NB4 (cell line): ENCODE results near the gene PER2.

Source experiments
- DNase-seq: peaks from one replicate; pipeline ENCODE4 v3.0.0; 2010; ENCODE audit warnings: low read depth
- H3K4me3 ChIP-seq: one replicate; pipeline ENCODE4 v1.5.1; 2011; ENCODE audit warnings: mild to moderate bottlenecking, low read depth, low read length, moderate library complexity
- CTCF ChIP-seq: IDR thresholded peaks from one replicate; pipeline ENCODE4 v1.5.1; 2012; ENCODE audit warnings: low read depth, low read length
- MYC ChIP-seq: IDR thresholded peaks from 2 replicates; pipeline ENCODE4 v1.6.1; 2011; ENCODE audit warnings: low read depth, low read length
- POLR2A ChIP-seq: IDR thresholded peaks from 2 replicates; pipeline ENCODE4 v1.6.1; 2011; ENCODE audit warnings: mild to moderate bottlenecking; ENCODE audit not compliant: insufficient read length; ENCODE audit errors: extremely low read depth
- TF ChIP-seq, protein P1 (sequence below): IDR thresholded peaks from 2 replicates; pipeline ENCODE4 v1.6.1; 2011; ENCODE audit warnings: low read depth, low read length

The PER2 gene

DNA sequence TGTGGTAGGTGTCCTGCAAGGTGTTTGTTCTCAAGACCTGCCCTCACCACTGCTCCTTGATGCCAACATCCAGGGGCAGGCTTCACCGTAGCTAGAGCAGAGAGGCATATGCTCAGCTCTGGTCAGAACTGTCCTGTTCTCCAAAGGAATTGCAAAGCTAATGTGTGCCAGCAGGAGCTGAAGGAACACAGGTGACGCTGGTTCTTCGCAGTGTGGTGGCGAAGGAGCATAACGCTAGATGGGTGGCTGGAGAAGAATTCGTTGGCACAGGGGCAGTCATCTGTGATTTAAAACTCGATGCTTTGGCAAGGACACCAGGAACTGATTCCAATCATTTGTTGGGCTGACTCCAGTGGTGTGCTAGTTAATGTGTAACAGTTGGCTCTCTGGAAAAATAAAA is 11.4 kb upstream of the PER2 start:
- H3K4me3 ChIP-seq = no peak overlapping the region
- no peak for TF ChIP-seq MYC
- TF ChIP-seq POLR2A = no peak
- TF ChIP-seq, protein P1, sequence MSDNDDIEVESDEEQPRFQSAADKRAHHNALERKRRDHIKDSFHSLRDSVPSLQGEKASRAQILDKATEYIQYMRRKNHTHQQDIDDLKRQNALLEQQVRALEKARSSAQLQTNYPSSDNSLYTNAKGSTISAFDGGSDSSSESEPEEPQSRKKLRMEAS = no peak
- no peak for TF ChIP-seq CTCF
- no peak for DNase-seq

GRCh38 chr2:238296638-238297457 is 8.4 kb upstream of the PER2 start:
- DNase-seq = no peak
- no peak overlapping the region for H3K4me3 ChIP-seq
- TF ChIP-seq, protein P1 = no peak

DNA sequence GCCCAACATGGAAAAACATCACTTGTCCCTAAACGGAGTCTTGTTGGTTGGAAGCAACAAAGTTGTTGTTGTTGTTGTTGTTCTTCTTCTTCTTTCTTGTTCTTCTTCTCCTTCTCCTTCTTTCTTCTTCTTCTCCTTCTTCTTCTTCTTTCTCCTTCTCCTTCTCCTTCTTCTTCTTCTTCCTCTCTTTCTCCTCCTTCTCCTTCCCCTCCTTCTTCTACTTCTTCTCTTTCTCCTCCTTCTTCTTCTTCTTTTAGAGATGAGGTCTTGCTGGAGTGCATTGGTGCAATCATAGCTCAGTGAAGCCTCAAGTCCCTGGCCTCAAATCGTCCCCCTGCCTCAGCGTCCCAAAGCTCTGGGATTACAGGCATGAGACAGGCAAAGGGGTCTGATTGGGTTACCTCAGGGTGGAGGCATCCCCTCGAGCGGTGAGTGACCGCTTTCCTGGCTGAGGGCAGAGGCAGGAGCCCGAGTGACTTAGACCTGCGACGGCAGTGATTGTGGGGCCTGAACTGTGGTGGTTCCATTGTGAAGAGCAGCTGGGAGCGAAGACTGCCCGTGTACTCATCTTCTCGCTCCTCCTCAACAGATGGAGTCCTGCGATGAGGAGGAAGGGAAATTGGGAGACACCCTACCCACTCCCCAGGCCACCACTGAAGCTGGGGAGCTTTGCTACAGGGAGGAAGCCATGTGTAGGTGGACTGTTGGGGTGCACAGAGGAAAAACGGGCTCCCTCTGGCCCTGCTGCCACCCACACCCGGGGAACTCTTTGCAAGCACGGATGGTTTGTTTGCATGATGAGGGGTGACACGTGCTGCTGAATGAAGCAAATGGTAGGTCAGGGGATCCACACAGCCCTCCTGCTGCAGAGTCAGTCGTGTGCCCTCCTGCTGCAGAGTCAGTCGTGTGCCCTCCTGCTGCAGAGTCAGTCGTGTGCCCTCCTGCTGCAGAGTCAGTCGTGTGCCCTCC is 7.0 kb upstream of the PER2 start:
- no peak overlapping the region for H3K4me3 ChIP-seq
- no peak for DNase-seq
- TF ChIP-seq CTCF (no peak), MYC (no peak)
- TF ChIP-seq, protein P1 = no peak

GRCh38 chr2:238294393-238295143 is 6.2 kb upstream of the PER2 start:
- no peak for DNase-seq
- H3K4me3 ChIP-seq = no peak overlapping the region
- TF ChIP-seq POLR2A = no peak
- no peak for TF ChIP-seq MYC
- TF ChIP-seq, protein P1 = no peak
- TF ChIP-seq CTCF = no peak

DNA sequence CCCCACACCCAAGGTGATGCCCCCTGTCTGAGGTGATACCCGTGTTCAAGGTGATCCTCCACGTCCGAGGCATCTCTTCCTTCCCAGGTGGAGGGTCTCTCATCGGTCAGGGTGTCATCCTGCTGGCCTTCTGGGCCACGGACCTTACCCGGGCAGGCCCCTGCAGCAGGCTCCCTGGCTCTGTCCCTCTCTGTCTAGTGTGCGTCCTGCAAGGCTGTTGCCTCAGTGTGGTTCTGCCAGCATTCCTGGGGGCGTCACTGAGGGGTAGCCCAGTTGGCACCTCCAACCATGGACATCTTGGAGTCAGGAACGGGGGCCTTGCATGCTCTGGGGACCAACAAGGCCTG is 5.6 kb upstream of the PER2 start:
- H3K4me3 ChIP-seq = no peak overlapping the region
- TF ChIP-seq CTCF (no peak), MYC (no peak), POLR2A (no peak)
- TF ChIP-seq, protein P1 = no peak
- DNase-seq = no peak
